ENCODE measurements around the gene TMPRSS13.
"Not testable (repeated sequence)": the region's sequence is repeated elsewhere in the genome, so short reads cannot be mapped to it uniquely, and the experiment has no call there.

DNA sequence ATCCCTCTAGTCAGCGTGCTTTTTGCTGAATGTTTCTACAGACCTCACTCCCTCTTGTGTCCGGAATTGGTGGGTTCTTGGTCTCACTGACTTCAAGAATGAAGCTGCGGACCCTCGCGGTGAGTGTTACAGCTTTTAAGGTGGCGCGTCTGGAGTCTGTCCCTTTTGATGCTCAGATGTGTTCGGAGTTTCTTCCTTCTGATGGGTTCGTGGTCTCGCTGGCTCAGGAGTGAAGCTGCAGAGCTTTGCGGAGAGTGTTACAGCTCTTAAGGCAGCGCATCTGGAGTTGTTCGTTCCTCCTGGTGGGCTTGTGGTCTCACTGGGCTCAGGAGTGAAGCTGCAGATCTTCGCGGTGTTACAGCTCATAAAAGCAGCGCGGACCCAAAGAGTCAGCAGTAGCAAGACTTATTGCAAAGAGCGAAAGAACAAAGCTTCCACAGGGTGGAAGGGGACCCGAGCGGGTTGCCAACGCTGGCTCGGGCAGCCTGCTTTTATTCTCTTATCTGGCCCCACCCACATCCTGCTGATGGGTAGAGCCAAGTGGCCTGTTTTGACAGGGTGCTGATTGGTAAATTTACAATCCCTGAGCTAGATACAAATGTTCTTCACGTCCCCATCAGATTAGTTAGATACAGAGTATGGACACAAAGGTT, 48.5 kb upstream of the TMPRSS13 start:
- TF ChIP-seq, protein P1, sequence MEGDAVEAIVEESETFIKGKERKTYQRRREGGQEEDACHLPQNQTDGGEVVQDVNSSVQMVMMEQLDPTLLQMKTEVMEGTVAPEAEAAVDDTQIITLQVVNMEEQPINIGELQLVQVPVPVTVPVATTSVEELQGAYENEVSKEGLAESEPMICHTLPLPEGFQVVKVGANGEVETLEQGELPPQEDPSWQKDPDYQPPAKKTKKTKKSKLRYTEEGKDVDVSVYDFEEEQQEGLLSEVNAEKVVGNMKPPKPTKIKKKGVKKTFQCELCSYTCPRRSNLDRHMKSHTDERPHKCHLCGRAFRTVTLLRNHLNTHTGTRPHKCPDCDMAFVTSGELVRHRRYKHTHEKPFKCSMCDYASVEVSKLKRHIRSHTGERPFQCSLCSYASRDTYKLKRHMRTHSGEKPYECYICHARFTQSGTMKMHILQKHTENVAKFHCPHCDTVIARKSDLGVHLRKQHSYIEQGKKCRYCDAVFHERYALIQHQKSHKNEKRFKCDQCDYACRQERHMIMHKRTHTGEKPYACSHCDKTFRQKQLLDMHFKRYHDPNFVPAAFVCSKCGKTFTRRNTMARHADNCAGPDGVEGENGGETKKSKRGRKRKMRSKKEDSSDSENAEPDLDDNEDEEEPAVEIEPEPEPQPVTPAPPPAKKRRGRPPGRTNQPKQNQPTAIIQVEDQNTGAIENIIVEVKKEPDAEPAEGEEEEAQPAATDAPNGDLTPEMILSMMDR (IDR thresholded peaks at IDR 0.05) = not testable (repeated sequence)
- not testable (repeated sequence) for TF ChIP-seq POLR2AphosphoS5, POLR2A (IDR thresholded peaks at IDR 0.05)
